Activated CD4-positive, alpha-beta memory T cell treated with anti-CD3 and anti-CD28 coated beads, Interleukin-2, amount 10 ng/mL, durations not matched to agents 7 days and 5 days (primary cell): ENCODE measurements around the gene STK39. TPM values are rescaled to one million over a fixed set of nuclear protein-coding genes. Genes with fewer than 3 reads are reported as not detected.

Source experiments
- CTCF ChIA-PET: fragments of 350-600 bp; sonication (Branson Sonifier 250); formaldehyde crosslinking; loops from one replicate; lab custom pipeline; 2021; ENCODE audit warnings: antibody characterized with exemption, inconsistent platforms; lab: Charles Lee
- POLR2A ChIA-PET: fragments of 350-600 bp; sonication (Branson Sonifier 250); formaldehyde crosslinking; loops from one replicate; lab custom pipeline; 2021; ENCODE audit warnings: antibody characterized with exemption; lab: Charles Lee
- DNase-seq: peaks from one replicate; pipeline ENCODE4 v3.0.0-alpha.2; 2020
- H3K27ac Mint-ChIP-seq: one replicate; pipeline ENCODE4 v1.8.0; 2021; ENCODE audit warnings: mild to moderate bottlenecking, mixed read lengths
- H3K27me3 Mint-ChIP-seq: one replicate; pipeline ENCODE4 v1.8.0; 2021; ENCODE audit warnings: mixed read lengths
- H3K36me3 Mint-ChIP-seq: one replicate; pipeline ENCODE4 v1.8.0; 2021; ENCODE audit warnings: low read depth, mixed read lengths
- H3K4me1 Mint-ChIP-seq: one replicate; pipeline ENCODE4 v1.8.0; 2021; ENCODE audit warnings: mixed read lengths
- H3K4me3 Mint-ChIP-seq: one replicate; pipeline ENCODE4 v1.8.0; 2021; ENCODE audit warnings: mild to moderate bottlenecking, mixed read lengths
- H3K9me3 Mint-ChIP-seq: one replicate; pipeline ENCODE4 v1.8.0; 2021; ENCODE audit warnings: mixed read lengths
- total RNA-seq, 2 experiments: library from RNA; stranded (reverse); gene quantifications; one replicate each; pipeline ENCODE4 v1.2.3, GENCODE V29; 2021

Gene STK39
- total RNA-seq, 2 experiments from 2014 or later: 43.0 to 45.5 TPM

DNA sequence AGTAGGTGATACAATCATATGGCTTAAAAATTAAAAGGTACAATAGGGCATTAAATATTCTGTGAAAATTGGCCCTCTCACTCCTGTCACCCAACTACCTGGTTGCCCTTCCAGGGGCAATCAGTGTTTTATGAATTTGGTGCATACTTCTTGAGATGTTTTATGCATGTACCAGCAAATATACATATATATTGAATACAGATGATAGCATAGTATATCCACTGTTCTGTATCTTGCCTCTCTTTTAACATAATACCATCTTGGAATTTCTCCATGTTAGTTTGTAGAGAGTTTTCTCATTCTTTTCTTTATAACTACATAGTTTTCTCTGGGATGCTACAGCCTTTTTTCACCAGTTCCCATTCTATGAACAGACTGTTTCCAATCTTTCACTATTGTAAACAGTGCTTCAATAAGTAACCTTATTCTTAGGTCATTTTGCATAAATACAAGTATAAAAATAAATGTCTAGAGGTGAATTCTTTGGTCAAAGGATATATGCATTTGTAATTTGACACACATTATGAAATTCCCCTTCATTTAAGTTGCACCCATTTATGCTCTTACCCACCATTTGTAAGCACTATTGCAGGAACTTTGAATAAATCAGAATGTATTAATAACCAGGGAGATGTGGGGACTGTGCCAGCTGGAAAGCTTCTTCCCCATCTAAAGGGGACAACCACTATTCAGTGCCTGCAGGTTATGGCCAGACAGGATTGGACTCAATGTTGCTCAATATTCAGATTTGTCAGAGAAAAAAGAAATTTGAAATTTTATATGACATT, 225.4 kb downstream of the STK39 start:
- Mint-ChIP-seq H3K4me3 (no peak overlapping the region), H3K9me3 (no peaks in the 10 kb centered on the region), H3K27me3 (no peaks in the 10 kb centered on the region), H3K27ac (no peak overlapping the region), H3K36me3 (peaks cover 12% of the 10 kb centered on the region), H3K4me1 (no peaks in the 10 kb centered on the region)
- no peak for DNase-seq
- CTCF ChIA-PET: no interaction called here
- POLR2A ChIA-PET: no interaction called here

DNA sequence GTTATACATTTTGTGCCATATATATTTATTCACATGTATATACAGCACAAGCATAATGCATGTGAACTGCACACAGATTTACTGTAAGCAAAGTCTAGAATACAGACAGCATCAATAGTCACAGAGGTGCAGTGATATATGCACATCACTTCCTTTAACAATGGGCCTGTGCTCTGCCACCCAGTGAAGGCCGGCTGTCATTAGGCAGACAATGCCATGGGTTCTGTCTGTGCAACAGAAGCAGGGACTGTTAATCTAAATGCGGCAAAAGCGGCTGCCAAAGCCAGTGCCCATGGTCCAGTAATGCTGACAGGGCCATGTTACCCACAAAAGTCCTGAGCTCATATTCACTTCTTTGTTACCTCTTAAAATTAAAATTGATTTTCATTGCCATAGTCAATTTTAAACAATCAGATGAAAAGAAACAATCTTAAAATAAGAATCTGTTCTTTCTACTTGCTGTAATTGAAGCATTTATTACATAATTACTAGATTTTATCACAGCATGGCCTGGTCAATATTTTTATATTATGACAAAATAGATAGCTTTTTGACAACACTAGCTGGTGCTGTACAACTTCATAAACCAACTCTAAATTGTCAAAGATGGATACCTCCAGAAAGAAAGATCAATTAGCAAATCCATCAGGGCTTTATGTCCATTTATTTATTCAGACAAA, 232.0 kb downstream of the STK39 start:
- CTCF ChIA-PET: no interaction called here

DNA sequence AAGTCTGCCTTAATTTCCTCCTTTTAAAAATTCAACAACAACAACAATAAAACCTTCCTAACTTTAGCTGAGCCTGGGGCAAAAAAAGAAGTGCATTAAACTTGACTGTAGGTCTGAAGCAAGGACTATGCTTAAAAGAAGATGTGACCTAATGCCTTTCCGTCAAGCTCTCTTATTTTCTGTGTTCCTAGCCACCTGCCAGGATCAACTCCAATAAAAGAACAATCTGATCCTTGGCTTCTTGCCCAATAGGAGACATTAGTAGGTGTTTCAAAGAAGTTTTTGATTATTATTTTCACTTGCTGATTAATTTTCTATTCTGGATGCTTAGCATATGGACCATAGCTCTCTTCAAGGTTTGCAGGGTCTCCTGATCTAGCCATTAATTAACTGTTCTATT, 237.5 kb downstream of the STK39 start:
- no peak overlapping the region for H3K27ac Mint-ChIP-seq
- ChIA-PET POLR2A (no interaction called here), CTCF (no interaction called here)
- peaks cover 6% of the 10 kb centered on the region for H3K4me1 Mint-ChIP-seq
- no peaks in the 10 kb centered on the region for H3K9me3 Mint-ChIP-seq
- H3K36me3 Mint-ChIP-seq: peaks cover 37% of the 10 kb centered on the region
- H3K27me3 Mint-ChIP-seq: no peaks in the 10 kb centered on the region
- DNase-seq: no peak
- no peak overlapping the region for H3K4me3 Mint-ChIP-seq

More for the DNA sequence above, 232.0 kb downstream of the STK39 start:
- POLR2A ChIA-PET: no interaction called here
- no peak overlapping the region for H3K27ac Mint-ChIP-seq
- no peaks in the 10 kb centered on the region for H3K9me3 Mint-ChIP-seq
- peaks cover 6% of the 10 kb centered on the region for H3K4me1 Mint-ChIP-seq
- DNase-seq: no peak
- no peaks in the 10 kb centered on the region for H3K27me3 Mint-ChIP-seq
- H3K4me3 Mint-ChIP-seq: no peak overlapping the region
- H3K36me3 Mint-ChIP-seq: peaks cover 13% of the 10 kb centered on the region

DNA sequence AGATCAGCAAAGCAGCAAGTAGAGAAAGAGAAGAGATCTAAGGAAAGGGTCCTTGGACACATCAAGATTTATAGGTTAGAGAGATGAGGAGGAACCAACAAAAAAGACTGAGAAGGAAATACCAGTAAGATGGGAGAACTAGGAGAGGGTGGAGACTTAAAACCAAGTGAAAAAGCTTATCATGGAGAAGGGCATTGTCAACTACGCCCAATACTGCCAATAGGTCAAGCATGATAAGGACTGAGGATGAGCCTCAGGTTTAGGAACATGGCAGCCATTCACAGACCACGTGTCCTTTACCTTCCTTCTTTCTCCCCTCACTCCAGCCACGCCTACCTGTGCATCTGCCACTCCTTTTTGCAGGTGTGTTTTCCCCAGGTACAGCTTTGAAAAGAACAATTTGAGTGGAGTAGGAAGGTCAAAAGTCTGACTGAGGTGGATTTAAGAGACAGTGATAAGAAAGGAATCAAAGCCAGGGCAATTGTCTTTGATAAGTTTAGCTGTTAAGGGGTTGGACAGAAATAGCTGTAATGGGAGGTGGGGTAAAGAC, 238.7 kb downstream of the STK39 start:
- ChIA-PET CTCF (no interaction called here), POLR2A (no interaction called here)
- Mint-ChIP-seq H3K27ac (no peak overlapping the region), H3K36me3 (peaks cover 38% of the 10 kb centered on the region), H3K9me3 (no peaks in the 10 kb centered on the region), H3K27me3 (no peaks in the 10 kb centered on the region), H3K4me3 (no peak overlapping the region), H3K4me1 (peaks cover 4% of the 10 kb centered on the region)
- no peak for DNase-seq

DNA sequence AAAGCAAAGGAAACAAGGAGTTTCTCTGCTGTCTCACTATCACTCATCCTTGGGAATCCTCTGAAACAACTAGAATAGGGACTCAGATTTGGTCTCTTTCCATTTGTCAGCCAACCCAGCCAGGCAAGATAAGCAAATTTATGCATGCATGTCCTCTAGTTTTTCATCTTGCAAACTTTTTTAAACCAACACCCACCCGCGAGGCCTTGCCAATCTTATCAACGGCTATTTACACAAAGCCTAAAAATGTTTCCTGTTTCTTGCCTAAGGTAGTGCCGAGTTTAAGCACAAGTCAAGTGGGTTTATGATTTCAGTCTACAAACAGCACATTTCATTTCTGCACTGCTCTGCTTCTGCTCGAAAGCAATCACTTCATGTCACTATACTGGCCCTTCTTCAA, 240.9 kb downstream of the STK39 start:
- peaks cover 36% of the 10 kb centered on the region for H3K36me3 Mint-ChIP-seq
- ChIA-PET POLR2A (no interaction called here), CTCF (no interaction called here)

DNA sequence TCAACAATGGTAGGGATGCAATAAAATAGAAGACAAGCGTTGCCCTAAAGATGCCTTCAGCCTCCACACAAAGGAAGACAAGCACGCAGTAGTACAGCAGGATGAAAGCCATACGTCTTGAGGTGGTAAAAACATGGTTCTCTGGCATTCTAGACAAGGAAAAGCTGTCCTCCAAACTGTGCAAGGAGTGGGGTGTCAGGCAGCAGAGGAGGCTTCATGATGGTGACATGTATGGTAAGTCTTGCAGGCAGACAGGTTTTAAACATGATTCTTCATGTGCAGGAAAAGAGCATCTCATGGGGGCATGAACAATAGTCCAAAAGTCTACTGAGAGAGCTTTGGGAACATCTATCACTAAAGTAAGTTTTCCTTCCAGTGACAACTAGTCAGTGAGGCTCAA, 241.8 kb downstream of the STK39 start:
- peaks cover 40% of the 10 kb centered on the region for H3K36me3 Mint-ChIP-seq
- CTCF ChIA-PET: no interaction called here
- H3K27me3 Mint-ChIP-seq: no peaks in the 10 kb centered on the region
- H3K4me1 Mint-ChIP-seq: peaks cover 20% of the 10 kb centered on the region
- H3K9me3 Mint-ChIP-seq: no peaks in the 10 kb centered on the region
- POLR2A ChIA-PET: no interaction called here
- no peak overlapping the region for H3K27ac Mint-ChIP-seq
- no peak for DNase-seq
- no peak overlapping the region for H3K4me3 Mint-ChIP-seq

More for the DNA sequence above, 240.9 kb downstream of the STK39 start:
- Mint-ChIP-seq H3K4me1 (peaks cover 15% of the 10 kb centered on the region), H3K4me3 (no peak overlapping the region), H3K27me3 (no peaks in the 10 kb centered on the region), H3K27ac (no peak overlapping the region), H3K9me3 (no peaks in the 10 kb centered on the region)
- DNase-seq: no peak

DNA sequence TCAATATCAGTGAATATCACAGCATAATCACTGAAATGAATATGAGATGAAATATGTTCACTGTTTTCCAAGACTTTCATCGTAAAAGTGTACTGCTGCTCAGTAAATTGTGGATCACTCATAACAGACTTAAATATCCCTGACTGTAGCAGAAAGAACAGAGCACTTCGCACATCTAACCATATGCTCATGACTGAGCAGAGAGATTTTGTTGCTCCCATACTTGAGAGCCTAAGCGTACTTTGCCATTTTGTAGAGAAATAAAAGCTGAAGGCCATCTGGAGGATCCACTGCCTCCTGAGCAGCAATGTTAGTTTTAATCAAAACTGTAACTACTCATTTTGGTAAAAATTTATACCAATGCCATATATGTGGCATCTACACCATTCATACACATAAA, 243.5 kb downstream of the STK39 start:
- Mint-ChIP-seq H3K9me3 (peaks cover 3% of the 10 kb centered on the region), H3K27me3 (no peaks in the 10 kb centered on the region), H3K4me1 (peaks cover 20% of the 10 kb centered on the region), H3K36me3 (peaks cover 43% of the 10 kb centered on the region), H3K27ac (no peak overlapping the region), H3K4me3 (no peak overlapping the region)
- CTCF ChIA-PET: no interaction called here
- POLR2A ChIA-PET: no interaction called here
- DNase-seq: no peak

DNA sequence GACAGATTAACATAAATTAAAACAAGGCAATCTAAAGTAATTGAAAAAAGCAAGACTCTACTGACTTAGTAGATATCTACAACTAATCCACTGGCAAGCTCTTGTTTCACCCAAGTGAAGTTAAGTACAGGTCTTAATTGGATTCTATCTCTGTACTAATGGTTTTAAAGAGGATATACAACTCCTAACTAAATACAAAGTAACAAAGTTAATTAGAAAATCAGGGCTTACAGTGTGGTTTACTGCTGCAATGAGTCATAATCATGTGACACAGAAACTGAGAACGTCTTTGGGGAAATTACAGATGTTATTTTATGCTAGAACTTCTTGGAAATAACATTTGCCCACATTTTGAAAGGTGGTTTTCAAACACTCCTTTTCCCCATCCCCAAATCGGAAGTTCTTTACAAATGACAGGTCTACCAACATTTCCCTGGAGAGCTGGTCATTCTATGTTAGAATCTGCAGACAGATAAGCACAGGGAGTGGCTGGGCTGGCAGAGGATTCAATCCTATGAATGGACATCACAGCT, 245.3 kb downstream of the STK39 start:
- H3K27me3 Mint-ChIP-seq: no peaks in the 10 kb centered on the region
- H3K36me3 Mint-ChIP-seq: peaks cover 34% of the 10 kb centered on the region
- POLR2A ChIA-PET: no interaction called here
- no peak for DNase-seq
- CTCF ChIA-PET: no interaction called here
- H3K4me1 Mint-ChIP-seq: peaks cover 20% of the 10 kb centered on the region
- no peak overlapping the region for H3K4me3 Mint-ChIP-seq
- peaks cover 3% of the 10 kb centered on the region for H3K9me3 Mint-ChIP-seq
- peak overlapping the region; percentile 9 for H3K27ac Mint-ChIP-seq

DNA sequence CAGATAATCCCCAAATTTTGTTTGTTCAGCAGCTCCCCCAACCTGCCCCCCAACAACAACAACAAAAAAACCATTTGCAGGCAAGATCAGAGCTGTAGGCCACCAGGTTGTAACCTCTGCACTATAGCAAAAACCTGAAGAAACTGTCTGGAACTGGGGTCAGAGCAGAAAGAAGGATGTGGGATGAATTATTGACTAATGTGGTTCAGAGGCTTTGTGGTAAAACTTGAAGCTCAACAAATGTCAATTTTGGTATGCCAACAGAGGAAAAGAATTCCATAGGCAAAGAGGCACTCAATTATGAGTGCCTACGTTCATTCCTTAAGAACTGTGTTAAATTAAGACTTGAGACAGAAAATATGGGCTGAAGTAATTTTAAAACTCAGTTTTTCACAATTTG, 255.1 kb downstream of the STK39 start:
- Mint-ChIP-seq H3K9me3 (no peaks in the 10 kb centered on the region), H3K4me3 (no peak overlapping the region), H3K4me1 (peaks cover 11% of the 10 kb centered on the region), H3K27ac (no peak overlapping the region), H3K27me3 (no peaks in the 10 kb centered on the region), H3K36me3 (peaks cover 6% of the 10 kb centered on the region)
- CTCF ChIA-PET: no interaction called here
- POLR2A ChIA-PET: no interaction called here
- DNase-seq: no peak

DNA sequence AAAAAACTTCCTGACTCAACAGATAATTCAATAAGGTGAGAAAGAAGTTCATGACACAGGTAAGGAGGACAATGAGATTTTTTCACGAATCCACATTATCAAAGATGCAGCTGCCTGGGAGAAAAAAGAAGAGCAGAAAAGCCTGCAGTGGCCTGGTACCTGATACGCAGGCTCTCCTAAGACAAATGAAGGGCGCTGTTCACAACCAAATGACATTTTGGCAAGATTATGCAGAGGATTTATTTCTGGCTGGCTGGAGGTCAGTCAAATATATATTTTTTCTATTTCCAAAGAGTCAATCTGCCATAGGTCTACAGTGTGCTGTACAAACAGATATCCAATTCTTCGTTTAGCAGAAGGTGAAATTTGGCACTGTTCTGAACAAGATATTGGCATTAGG, 257.3 kb downstream of the STK39 start:
- H3K27ac Mint-ChIP-seq: no peak overlapping the region
- H3K9me3 Mint-ChIP-seq: no peaks in the 10 kb centered on the region
- peaks cover 11% of the 10 kb centered on the region for H3K4me1 Mint-ChIP-seq
- DNase-seq: no peak
- H3K4me3 Mint-ChIP-seq: no peak overlapping the region
- POLR2A ChIA-PET: no interaction called here
- peaks cover 3% of the 10 kb centered on the region for H3K36me3 Mint-ChIP-seq
- H3K27me3 Mint-ChIP-seq: no peaks in the 10 kb centered on the region
- CTCF ChIA-PET: no interaction called here

DNA sequence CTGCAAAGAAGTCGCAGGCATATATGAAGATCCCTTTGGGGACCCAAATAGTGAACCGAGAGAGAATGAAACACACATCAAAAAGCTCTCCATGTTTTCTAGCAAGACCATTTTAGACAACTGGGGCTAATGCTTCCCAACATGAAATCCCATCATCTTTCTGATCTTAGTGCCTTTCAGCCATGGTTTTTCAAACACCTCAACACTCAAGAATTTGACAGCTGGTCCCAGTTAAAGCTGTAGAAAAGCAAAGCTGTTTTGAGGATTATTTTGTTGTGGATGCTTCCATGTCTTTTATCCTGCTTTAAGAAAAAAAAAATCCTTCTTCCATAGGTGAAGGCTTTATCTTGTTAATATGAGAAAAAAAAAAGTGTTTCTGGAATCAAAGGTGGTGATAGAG, 259.1 kb downstream of the STK39 start:
- H3K9me3 Mint-ChIP-seq: no peaks in the 10 kb centered on the region
- ChIA-PET POLR2A (no interaction called here), CTCF (no interaction called here)
- no peaks in the 10 kb centered on the region for H3K27me3 Mint-ChIP-seq
- H3K4me1 Mint-ChIP-seq: peaks cover 11% of the 10 kb centered on the region
- H3K36me3 Mint-ChIP-seq: peaks cover 12% of the 10 kb centered on the region
- no peak overlapping the region for H3K4me3 Mint-ChIP-seq
- H3K27ac Mint-ChIP-seq: no peak overlapping the region
- no peak for DNase-seq

DNA sequence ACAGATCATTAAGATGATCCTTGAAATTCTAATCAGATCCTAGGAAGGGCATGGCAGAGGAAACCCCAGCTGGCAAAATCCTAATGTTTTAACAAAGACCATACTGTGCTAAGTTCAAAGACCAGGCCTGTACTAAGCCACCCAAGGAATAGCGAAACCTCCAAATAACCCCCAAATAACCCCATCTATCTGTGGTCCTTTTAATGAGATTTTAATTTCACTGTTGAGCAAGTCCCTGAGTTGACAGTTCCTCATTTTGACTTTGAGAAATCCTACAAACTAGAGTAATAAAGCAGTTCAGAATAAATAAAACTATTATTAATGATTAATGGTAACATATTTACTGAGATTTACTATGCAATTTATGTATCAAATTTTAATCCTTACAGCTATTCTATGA, 259.8 kb downstream of the STK39 start:
- ChIA-PET POLR2A (no interaction called here), CTCF (no interaction called here)
- Mint-ChIP-seq H3K4me3 (no peak overlapping the region), H3K4me1 (peaks cover 8% of the 10 kb centered on the region), H3K27me3 (no peaks in the 10 kb centered on the region), H3K36me3 (peaks cover 16% of the 10 kb centered on the region), H3K9me3 (no peaks in the 10 kb centered on the region), H3K27ac (no peak overlapping the region)
- DNase-seq: no peak

DNA sequence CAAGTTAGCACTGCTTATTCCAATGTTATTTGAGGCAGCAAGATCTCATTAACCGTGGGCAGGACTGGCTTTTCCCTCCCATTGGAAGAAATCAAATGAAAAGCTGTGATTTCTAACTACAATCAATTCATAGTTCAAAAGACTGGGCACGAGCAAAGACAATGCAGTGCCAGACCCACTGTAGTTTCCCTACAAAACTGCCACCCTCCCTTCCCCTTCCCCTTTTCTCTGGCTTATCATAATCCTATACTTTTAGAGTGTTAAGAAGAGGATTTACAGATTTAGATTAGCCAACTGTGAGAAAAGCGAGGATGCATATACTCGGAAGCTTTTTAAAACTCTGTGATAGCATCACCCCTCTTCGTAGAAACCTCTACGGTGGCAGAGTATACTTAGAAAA, 260.4 kb downstream of the STK39 start:
- no peak overlapping the region for H3K27ac Mint-ChIP-seq
- POLR2A ChIA-PET: no interaction called here
- H3K27me3 Mint-ChIP-seq: no peaks in the 10 kb centered on the region
- H3K4me3 Mint-ChIP-seq: no peak overlapping the region
- no peak for DNase-seq
- CTCF ChIA-PET: no interaction called here
- peaks cover 3% of the 10 kb centered on the region for H3K4me1 Mint-ChIP-seq
- peaks cover 17% of the 10 kb centered on the region for H3K36me3 Mint-ChIP-seq
- H3K9me3 Mint-ChIP-seq: no peaks in the 10 kb centered on the region
